ENCODE data around the gene APP.

Gene APP

GRCh38 chr21:25979845-25980616 lies 190.5 kb downstream of the APP start:
- H3K4me1 ChIP-seq (ENCODE audit: control insufficient read depth, insufficient read depth, low read length), result no peaks in the 10 kb centered on the region
- no peak overlapping the region for H3K9ac ChIP-seq (ENCODE audit: low read length in 2 of 2)
- no peaks in the 10 kb centered on the region for H3K9me3 ChIP-seq (ENCODE audit: control insufficient read depth in 2 of 2, low read length in 2 of 2)
- no peak overlapping the region for H3K27ac ChIP-seq (ENCODE audit: low read length)
- peaks cover 16 to 18% of the 10 kb centered on the region in 2 donors for H3K36me3 ChIP-seq (ENCODE audit: control insufficient read depth in 2 of 2, insufficient read depth in 2 of 2, low read length in 2 of 2)
- H3K4me3 ChIP-seq (ENCODE audit: low read length in 2 of 2), result no peak overlapping the region
- no peaks in the 10 kb centered on the region for H3K27me3 ChIP-seq (ENCODE audit: control insufficient read depth in 1 of 2, insufficient read depth in 2 of 2, low read length in 2 of 2)

GRCh38 chr21:25977068-25977611 lies 193.4 kb downstream of the APP start:
- H3K36me3 ChIP-seq (ENCODE audit: control insufficient read depth in 2 of 2, insufficient read depth in 2 of 2, low read length in 2 of 2), result peaks cover 25 to 30% of the 10 kb centered on the region in 2 donors
- H3K4me3 ChIP-seq (ENCODE audit: low read length in 2 of 2), result no peak overlapping the region
- no peaks in the 10 kb centered on the region for H3K27me3 ChIP-seq (ENCODE audit: control insufficient read depth in 1 of 2, insufficient read depth in 2 of 2, low read length in 2 of 2)
- H3K27ac ChIP-seq (ENCODE audit: low read length), result no peak overlapping the region
- no peaks in the 10 kb centered on the region for H3K9me3 ChIP-seq (ENCODE audit: control insufficient read depth in 2 of 2, low read length in 2 of 2)
- no peaks in the 10 kb centered on the region for H3K4me1 ChIP-seq (ENCODE audit: control insufficient read depth, insufficient read depth, low read length)
- no peak overlapping the region for H3K9ac ChIP-seq (ENCODE audit: low read length in 2 of 2)

GRCh38 chr21:25974964-25975363 lies 195.6 kb downstream of the APP start:
- no peak overlapping the region for H3K4me3 ChIP-seq (ENCODE audit: low read length in 2 of 2)
- peaks cover 17 to 22% of the 10 kb centered on the region in 2 donors for H3K36me3 ChIP-seq (ENCODE audit: control insufficient read depth in 2 of 2, insufficient read depth in 2 of 2, low read length in 2 of 2)
- H3K9ac ChIP-seq (ENCODE audit: low read length in 2 of 2), result no peak overlapping the region
- no peaks in the 10 kb centered on the region for H3K4me1 ChIP-seq (ENCODE audit: control insufficient read depth, insufficient read depth, low read length)
- no peaks in the 10 kb centered on the region for H3K9me3 ChIP-seq (ENCODE audit: control insufficient read depth in 2 of 2, low read length in 2 of 2)
- H3K27me3 ChIP-seq (ENCODE audit: control insufficient read depth in 1 of 2, insufficient read depth in 2 of 2, low read length in 2 of 2), result no peaks in the 10 kb centered on the region
- H3K27ac ChIP-seq (ENCODE audit: low read length), result no peak overlapping the region

- H3K9me3 ChIP-seq (ENCODE audit: control insufficient read depth in 2 of 2, low read length in 2 of 2), result no peaks in the 10 kb centered on the region
- H3K27me3 ChIP-seq (ENCODE audit: control insufficient read depth in 1 of 2, insufficient read depth in 2 of 2, low read length in 2 of 2), result no peaks in the 10 kb centered on the region
- no peak overlapping the region for H3K9ac ChIP-seq (ENCODE audit: low read length in 2 of 2)
- peaks cover 17 to 20% of the 10 kb centered on the region in 2 donors for H3K36me3 ChIP-seq (ENCODE audit: control insufficient read depth in 2 of 2, insufficient read depth in 2 of 2, low read length in 2 of 2)
- no peak overlapping the region for H3K4me3 ChIP-seq (ENCODE audit: low read length in 2 of 2)
- H3K27ac ChIP-seq (ENCODE audit: low read length), result no peak overlapping the region
- no peaks in the 10 kb centered on the region for H3K4me1 ChIP-seq (ENCODE audit: control insufficient read depth, insufficient read depth, low read length)
Measured at GRCh38 chr21:25970254-25970930, 200.2 kb downstream of the APP start.

- Histone ChIP-seq H3K9me3 (ENCODE audit: control insufficient read depth in 2 of 2, low read length in 2 of 2) (no peaks in the 10 kb centered on the region), H3K27ac (ENCODE audit: low read length) (no peak overlapping the region), H3K36me3 (ENCODE audit: control insufficient read depth in 2 of 2, insufficient read depth in 2 of 2, low read length in 2 of 2) (peaks cover 8 to 10% of the 10 kb centered on the region in 2 donors), H3K27me3 (ENCODE audit: control insufficient read depth in 1 of 2, insufficient read depth in 2 of 2, low read length in 2 of 2) (no peaks in the 10 kb centered on the region), H3K4me3 (ENCODE audit: low read length in 2 of 2) (no peak overlapping the region), H3K9ac (ENCODE audit: low read length in 2 of 2) (no peak overlapping the region), H3K4me1 (ENCODE audit: control insufficient read depth, insufficient read depth, low read length) (no peaks in the 10 kb centered on the region)
Measured at GRCh38 chr21:25967901-25968438, 202.6 kb downstream of the APP start.

GRCh38 chr21:25967181-25967900 lies 203.2 kb downstream of the APP start:
- no peak overlapping the region for H3K27ac ChIP-seq (ENCODE audit: low read length)
- peaks cover 4 to 10% of the 10 kb centered on the region in 2 donors for H3K36me3 ChIP-seq (ENCODE audit: control insufficient read depth in 2 of 2, insufficient read depth in 2 of 2, low read length in 2 of 2)
- no peaks in the 10 kb centered on the region for H3K9me3 ChIP-seq (ENCODE audit: control insufficient read depth in 2 of 2, low read length in 2 of 2)
- H3K4me1 ChIP-seq (ENCODE audit: control insufficient read depth, insufficient read depth, low read length), result no peaks in the 10 kb centered on the region
- H3K4me3 ChIP-seq (ENCODE audit: low read length in 2 of 2), result no peak overlapping the region
- H3K9ac ChIP-seq (ENCODE audit: low read length in 2 of 2), result no peak overlapping the region
- H3K27me3 ChIP-seq (ENCODE audit: control insufficient read depth in 1 of 2, insufficient read depth in 2 of 2, low read length in 2 of 2), result no peaks in the 10 kb centered on the region

GRCh38 chr21:25965951-25966707 lies 204.4 kb downstream of the APP start:
- Histone ChIP-seq H3K36me3 (ENCODE audit: control insufficient read depth in 2 of 2, insufficient read depth in 2 of 2, low read length in 2 of 2) (peaks cover 0 to 10% of the 10 kb centered on the region in 2 donors), H3K27me3 (ENCODE audit: control insufficient read depth in 1 of 2, insufficient read depth in 2 of 2, low read length in 2 of 2) (no peaks in the 10 kb centered on the region), H3K4me3 (ENCODE audit: low read length in 2 of 2) (no peak overlapping the region), H3K27ac (ENCODE audit: low read length) (no peak overlapping the region), H3K9ac (ENCODE audit: low read length in 2 of 2) (no peak overlapping the region), H3K9me3 (ENCODE audit: control insufficient read depth in 2 of 2, low read length in 2 of 2) (no peaks in the 10 kb centered on the region), H3K4me1 (ENCODE audit: control insufficient read depth, insufficient read depth, low read length) (no peaks in the 10 kb centered on the region)

- no peaks in the 10 kb centered on the region for H3K27me3 ChIP-seq (ENCODE audit: control insufficient read depth in 1 of 2, insufficient read depth in 2 of 2, low read length in 2 of 2)
- no peak overlapping the region for H3K9ac ChIP-seq (ENCODE audit: low read length in 2 of 2)
- no peaks in the 10 kb centered on the region for H3K9me3 ChIP-seq (ENCODE audit: control insufficient read depth in 2 of 2, low read length in 2 of 2)
- H3K36me3 ChIP-seq (ENCODE audit: control insufficient read depth in 2 of 2, insufficient read depth in 2 of 2, low read length in 2 of 2), result peaks cover 0 to 4% of the 10 kb centered on the region in 2 donors
- H3K4me1 ChIP-seq (ENCODE audit: control insufficient read depth, insufficient read depth, low read length), result no peaks in the 10 kb centered on the region
- no peak overlapping the region for H3K27ac ChIP-seq (ENCODE audit: low read length)
- H3K4me3 ChIP-seq (ENCODE audit: low read length in 2 of 2), result no peak overlapping the region
Measured at GRCh38 chr21:25964926-25965325, 205.6 kb downstream of the APP start.

GRCh38 chr21:25964015-25964414 lies 206.6 kb downstream of the APP start:
- Histone ChIP-seq H3K9me3 (ENCODE audit: control insufficient read depth in 2 of 2, low read length in 2 of 2) (no peaks in the 10 kb centered on the region), H3K4me1 (ENCODE audit: control insufficient read depth, insufficient read depth, low read length) (no peaks in the 10 kb centered on the region), H3K4me3 (ENCODE audit: low read length in 2 of 2) (no peak overlapping the region), H3K27me3 (ENCODE audit: control insufficient read depth in 1 of 2, insufficient read depth in 2 of 2, low read length in 2 of 2) (no peaks in the 10 kb centered on the region), H3K36me3 (ENCODE audit: control insufficient read depth in 2 of 2, insufficient read depth in 2 of 2, low read length in 2 of 2) (peaks cover 0 to 4% of the 10 kb centered on the region in 2 donors), H3K9ac (ENCODE audit: low read length in 2 of 2) (no peak overlapping the region), H3K27ac (ENCODE audit: low read length) (no peak overlapping the region)

- Histone ChIP-seq H3K27ac (ENCODE audit: low read length) (no peak overlapping the region), H3K4me1 (ENCODE audit: control insufficient read depth, insufficient read depth, low read length) (no peaks in the 10 kb centered on the region), H3K27me3 (ENCODE audit: control insufficient read depth in 1 of 2, insufficient read depth in 2 of 2, low read length in 2 of 2) (no peaks in the 10 kb centered on the region), H3K9ac (ENCODE audit: low read length in 2 of 2) (no peak overlapping the region), H3K9me3 (ENCODE audit: control insufficient read depth in 2 of 2, low read length in 2 of 2) (no peaks in the 10 kb centered on the region), H3K36me3 (ENCODE audit: control insufficient read depth in 2 of 2, insufficient read depth in 2 of 2, low read length in 2 of 2) (peaks cover 0 to 9% of the 10 kb centered on the region in 2 donors), H3K4me3 (ENCODE audit: low read length in 2 of 2) (no peak overlapping the region)
Measured at GRCh38 chr21:25963181-25963580, 207.4 kb downstream of the APP start.
